GM19397 (cell line): ENCODE measurements around the gene TMEM178A.

Experiments
- ATAC-seq: cut with Tn5 transposase; IDR thresholded peaks from one replicate; pipeline ENCODE4 v1.9.1; 2021; ENCODE audit warnings: mild to moderate bottlenecking, moderate library complexity; ENCODE audit not compliant: unreplicated experiment

TMEM178A gene

DNA sequence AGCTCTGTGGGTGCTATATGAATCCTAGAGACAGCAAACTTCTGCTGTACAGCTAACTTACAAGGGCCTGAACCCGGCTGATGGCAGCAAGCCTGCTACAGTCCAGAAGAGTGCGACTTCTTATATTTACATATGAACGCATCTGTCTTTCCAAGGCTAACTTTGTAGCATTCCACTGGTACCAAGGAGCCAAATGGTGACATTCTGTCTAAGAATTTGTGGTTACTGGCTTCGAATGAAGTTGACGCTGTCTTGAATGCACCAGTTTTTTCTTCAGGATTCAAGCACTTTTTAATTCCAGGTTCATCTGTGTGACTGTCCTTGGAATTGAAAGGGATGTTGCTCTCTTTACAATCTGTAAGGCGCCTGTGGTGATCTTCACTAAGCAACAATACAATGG is 70.9 kb downstream of the TMEM178A start:
- no peak for ATAC-seq

DNA sequence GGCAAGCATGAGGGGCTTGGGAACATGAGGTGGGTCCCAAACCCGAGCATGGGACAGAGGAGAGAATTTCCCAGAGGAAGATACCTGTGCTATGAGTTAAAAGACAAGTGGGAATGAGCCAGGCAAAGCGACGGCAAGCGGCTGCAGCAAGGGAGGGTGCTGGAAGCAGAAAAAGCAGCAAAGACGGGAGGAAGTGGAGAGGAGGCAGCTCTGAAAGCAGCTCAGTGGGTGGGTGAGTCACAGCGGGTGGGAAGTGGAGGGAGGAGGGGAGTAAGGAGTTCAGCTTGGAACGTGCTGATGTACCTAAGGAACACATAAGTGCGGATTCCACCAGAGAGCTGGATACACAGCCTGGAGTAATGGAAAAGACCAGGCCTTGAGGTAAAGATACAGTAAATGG is 71.9 kb downstream of the TMEM178A start:
- ATAC-seq: no peak

GRCh38 chr2:39738936-39739335 is 73.2 kb downstream of the TMEM178A start:
- ATAC-seq: no peak

DNA sequence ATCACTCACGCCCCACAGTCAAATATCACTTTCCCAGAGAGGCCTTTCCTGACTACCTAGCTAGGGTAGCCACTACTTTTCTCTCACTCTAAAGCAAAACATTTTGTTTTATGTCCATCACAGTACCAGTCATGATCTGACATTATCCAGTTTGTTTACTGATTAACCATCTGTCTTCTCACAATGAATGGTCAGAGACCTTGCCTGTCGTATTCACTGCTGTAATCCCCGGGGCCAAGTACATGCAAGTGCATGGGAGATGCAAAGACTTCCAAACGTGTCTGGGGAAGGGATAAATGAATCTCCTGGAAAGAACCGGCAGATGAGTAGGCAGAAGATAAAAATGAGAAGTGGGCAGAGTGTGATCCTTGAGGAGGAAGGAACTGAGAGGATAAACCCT is 73.7 kb downstream of the TMEM178A start:
- no peak for ATAC-seq

DNA sequence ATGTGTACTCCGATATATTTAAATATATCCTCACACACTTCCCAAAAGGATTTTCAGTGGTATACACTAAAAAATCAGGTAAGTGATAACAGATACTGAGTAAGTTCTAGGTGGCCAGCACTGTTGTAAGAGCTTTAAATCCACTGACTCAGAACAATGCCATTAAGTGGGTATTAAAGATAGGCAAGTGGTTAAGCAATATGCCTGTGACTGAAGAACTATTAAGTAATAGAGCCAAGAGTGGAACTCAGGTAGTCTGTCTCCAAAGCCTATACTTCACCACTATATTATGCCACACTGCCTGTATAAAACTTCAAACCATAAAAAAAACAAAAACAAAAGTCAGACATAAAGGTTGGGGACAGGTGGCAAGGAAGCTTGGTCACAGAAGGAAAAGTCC is 76.2 kb downstream of the TMEM178A start:
- no peak for ATAC-seq

DNA sequence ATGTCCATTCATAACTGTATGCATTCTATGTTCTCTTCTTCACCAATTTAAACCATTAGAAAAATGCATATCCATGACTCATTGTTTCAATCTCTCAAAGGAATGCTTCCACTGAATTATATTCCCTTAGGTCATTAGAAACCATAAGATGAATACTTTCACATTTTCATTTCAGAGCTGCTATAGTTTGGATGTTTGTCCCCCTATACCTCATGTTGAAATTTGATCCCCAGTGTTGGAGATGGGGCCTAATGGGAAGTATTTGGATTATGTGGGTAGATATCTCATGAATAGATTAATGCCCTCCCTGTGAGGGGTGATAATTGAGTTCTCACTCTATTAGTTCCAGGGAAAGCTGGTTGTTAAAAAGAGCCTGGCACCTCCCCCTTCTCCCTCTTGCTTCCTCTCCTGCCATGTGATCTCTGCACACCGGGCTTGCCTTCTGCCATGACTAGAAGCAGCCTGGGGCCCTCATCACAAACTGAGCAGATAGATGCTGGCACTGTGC is 77.6 kb downstream of the TMEM178A start:
- ATAC-seq: no peak

- no peak for ATAC-seq
Measured at GRCh38 chr2:39755466-39755865, 89.7 kb downstream of the TMEM178A start.

DNA sequence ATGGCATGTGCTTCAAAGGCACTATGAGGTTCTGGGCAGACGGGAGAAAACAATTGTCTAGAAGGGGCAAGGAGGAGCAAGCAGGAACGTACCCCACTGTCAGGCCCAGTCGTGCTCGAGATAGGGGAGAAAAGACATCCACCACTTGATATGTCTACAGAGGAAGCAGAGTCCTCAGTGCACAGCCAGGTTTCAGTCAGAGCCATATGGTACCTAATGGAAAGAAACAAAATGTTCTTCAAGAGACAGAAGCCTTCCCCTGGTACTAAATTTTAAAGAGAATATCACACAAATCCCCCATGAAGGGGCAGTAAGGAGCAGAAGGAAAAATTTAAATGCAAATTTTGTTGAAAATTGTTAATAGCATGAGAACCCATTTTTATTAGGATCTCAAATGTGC is 91.4 kb downstream of the TMEM178A start:
- no peak for ATAC-seq

GRCh38 chr2:39762448-39762847 is 96.7 kb downstream of the TMEM178A start:
- ATAC-seq: no peak
